Measurements from ENCODE around the gene PRDM11. TPM values are rescaled to one million over a fixed set of nuclear protein-coding genes. Genes with fewer than 3 reads are reported as not detected.

The PRDM11 gene
- 13.6 and 24.0 TPM in 2 replicates for total RNA-seq (ENCODE audit: low replicate concordance)
- long read RNA-seq, partial matches to known transcripts = 0 of 1 reads
- long read RNA-seq, other reads (novel, unspliced or antisense) = 1 of 1 reads

GRCh38 chr11:45146072-45147016 lies at the start of gene PRDM11:
TSS of gene PRDM11 (plus strand) at chr11:45146639. CDS start at chr11:45181767, 35,128 bp downstream.
- Mint-ChIP-seq H3K27ac (peak within 1 kb of the TSS; percentile 95), H3K36me3 (peaks cover 10% of the 10 kb centered on the region)

GRCh38 chr11:45097721-45098493 lies 48.5 kb upstream of the PRDM11 start:
- Mint-ChIP-seq H3K36me3 (no peaks in the 10 kb centered on the region), H3K4me3 (no peak overlapping the region), H3K27me3 (peaks cover 69% of the 10 kb centered on the region), H3K9me3 (no peaks in the 10 kb centered on the region), H3K27ac (no peak overlapping the region), H3K4me1 (ENCODE audit: unreplicated experiment) (peaks cover 9% of the 10 kb centered on the region)
- peak; percentile 84 for DNase-seq (ENCODE audit: extremely low spot score, unreplicated experiment)
- no peak for TF ChIP-seq CTCF (conservative IDR thresholded peaks at IDR 0.05)

More at GRCh38 chr11:45146072-45147016, at the start of gene PRDM11:
- Mint-ChIP-seq H3K9me3 (peaks cover 11% of the 10 kb centered on the region), H3K4me3 (peak within 1 kb of the TSS; percentile 97), H3K27me3 (peaks cover 42% of the 10 kb centered on the region), H3K4me1 (ENCODE audit: unreplicated experiment) (peaks cover 35% of the 10 kb centered on the region)
- no peak for TF ChIP-seq CTCF (conservative IDR thresholded peaks at IDR 0.05)
- DNase-seq (ENCODE audit: extremely low spot score, unreplicated experiment) = peak; percentile 73

- H3K27ac Mint-ChIP-seq = no peak overlapping the region
- TF ChIP-seq CTCF (conservative IDR thresholded peaks at IDR 0.05) = no peak
- H3K36me3 Mint-ChIP-seq = no peaks in the 10 kb centered on the region
- H3K27me3 Mint-ChIP-seq = peaks cover 62% of the 10 kb centered on the region
- no peaks in the 10 kb centered on the region for H3K9me3 Mint-ChIP-seq
- peak; percentile 24 for DNase-seq (ENCODE audit: extremely low spot score, unreplicated experiment)
- H3K4me3 Mint-ChIP-seq = no peak overlapping the region
- H3K4me1 Mint-ChIP-seq (ENCODE audit: unreplicated experiment) = no peaks in the 10 kb centered on the region
Observed at GRCh38 chr11:45098929-45099328, 47.5 kb upstream of the PRDM11 start.

GRCh38 chr11:45100339-45100738 lies 46.1 kb upstream of the PRDM11 start:
- Mint-ChIP-seq H3K4me3 (no peak overlapping the region), H3K36me3 (no peaks in the 10 kb centered on the region), H3K27ac (no peak overlapping the region), H3K27me3 (peaks cover 57% of the 10 kb centered on the region), H3K9me3 (no peaks in the 10 kb centered on the region), H3K4me1 (ENCODE audit: unreplicated experiment) (no peaks in the 10 kb centered on the region)
- peak; percentile 40 for DNase-seq (ENCODE audit: extremely low spot score, unreplicated experiment)
- no peak for TF ChIP-seq CTCF (conservative IDR thresholded peaks at IDR 0.05)

GRCh38 chr11:45102361-45102809 lies 44.1 kb upstream of the PRDM11 start:
- peak; percentile 64 for DNase-seq (ENCODE audit: extremely low spot score, unreplicated experiment)
- Mint-ChIP-seq H3K4me3 (no peak overlapping the region), H3K4me1 (ENCODE audit: unreplicated experiment) (no peaks in the 10 kb centered on the region), H3K9me3 (no peaks in the 10 kb centered on the region), H3K27me3 (peaks cover 41% of the 10 kb centered on the region), H3K36me3 (no peaks in the 10 kb centered on the region), H3K27ac (no peak overlapping the region)
- TF ChIP-seq CTCF (conservative IDR thresholded peaks at IDR 0.05) = no peak

All from type B pancreatic cell (in vitro differentiated cells).